NOMO-1 treated with DMSO at 0.1 percent for 48 hours (cell line): ENCODE results near the gene CYP24A1.
A peak's percentile ranks its signal among the peaks of the same experiment; 100 is the strongest.

Experiments
- DNase-seq: peaks from one replicate; lab custom pipeline; 2025; ENCODE audit not compliant: unreplicated experiment; lab: John Stamatoyannopoulos, UW

CYP24A1 gene

GRCh38 chr20:54115172-54115854 is 58.5 kb downstream of the CYP24A1 start:
- peak; percentile 73 for DNase-seq

GRCh38 chr20:54114109-54114508 is 59.7 kb downstream of the CYP24A1 start:
- no peak for DNase-seq

DNA sequence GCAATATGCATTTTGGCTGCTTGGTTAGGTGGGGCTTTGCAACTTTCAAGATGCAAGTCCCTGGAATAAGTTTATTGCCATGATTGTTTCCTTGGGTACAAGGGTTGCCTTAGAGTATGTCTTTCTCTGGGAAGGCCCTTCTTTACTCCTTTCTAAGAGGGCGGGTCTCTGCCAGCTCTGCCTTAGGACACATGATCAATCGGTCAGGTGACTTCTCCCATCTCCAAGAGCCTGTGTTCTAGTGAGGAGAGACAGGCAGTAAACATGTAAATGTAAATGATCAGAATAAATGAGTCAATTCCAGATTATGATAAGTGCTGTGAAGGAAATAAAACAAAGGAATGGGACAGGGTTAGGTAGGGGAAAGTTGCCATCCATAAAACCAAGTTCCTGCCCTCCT is 60.2 kb downstream of the CYP24A1 start:
- DNase-seq, result no peak

DNA sequence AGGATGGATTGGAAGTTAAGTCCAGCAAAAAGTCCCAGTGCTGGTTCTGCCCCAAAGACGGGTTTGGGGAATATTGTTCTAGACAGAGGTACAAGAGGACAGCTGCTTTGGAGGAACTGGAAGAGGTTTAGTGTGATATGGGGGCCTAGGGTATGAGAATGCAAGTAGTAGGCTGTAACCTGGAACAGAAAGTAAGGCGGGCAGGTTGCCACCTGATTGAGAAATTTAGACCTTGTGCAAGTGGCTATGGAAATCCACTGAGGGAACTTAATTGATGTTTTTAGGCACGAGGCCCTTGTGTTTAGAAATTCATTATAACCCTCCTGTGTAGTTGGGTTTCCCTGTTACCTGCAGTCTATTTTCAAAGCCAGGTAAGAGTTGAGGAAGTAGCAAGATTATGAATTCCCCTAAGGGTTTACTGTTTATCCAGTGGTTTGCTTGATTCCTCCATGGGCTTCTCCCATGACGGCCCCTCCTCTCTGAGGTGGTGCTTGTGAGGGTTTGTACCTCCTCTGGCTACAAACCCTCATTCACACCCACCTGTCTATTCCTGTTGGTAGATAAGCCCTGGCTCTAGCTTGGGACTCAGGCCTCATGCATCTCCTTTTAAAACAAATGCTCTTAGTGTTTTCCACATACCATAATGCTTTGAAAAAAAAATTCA is 61.4 kb downstream of the CYP24A1 start:
- no peak for DNase-seq

DNA sequence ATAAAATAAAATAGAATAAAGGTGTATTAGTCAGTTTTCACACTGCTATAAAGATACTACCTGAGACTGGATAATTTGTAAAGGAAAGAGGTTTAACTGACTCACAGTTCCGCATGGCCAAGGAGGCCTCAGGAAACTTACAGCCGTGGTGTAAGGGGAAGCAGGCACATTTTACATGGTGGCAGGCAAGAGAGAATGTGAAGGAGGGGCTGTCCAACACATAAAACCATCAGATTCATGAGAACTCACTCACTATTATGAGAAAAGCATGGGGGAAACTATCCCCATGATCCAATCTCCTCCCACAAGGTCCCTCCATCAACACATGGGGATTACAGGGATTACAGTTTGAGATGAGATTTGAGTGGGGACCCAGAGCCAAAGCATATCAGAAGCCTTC is 62.3 kb downstream of the CYP24A1 start:
- DNase-seq, result no peak

DNA sequence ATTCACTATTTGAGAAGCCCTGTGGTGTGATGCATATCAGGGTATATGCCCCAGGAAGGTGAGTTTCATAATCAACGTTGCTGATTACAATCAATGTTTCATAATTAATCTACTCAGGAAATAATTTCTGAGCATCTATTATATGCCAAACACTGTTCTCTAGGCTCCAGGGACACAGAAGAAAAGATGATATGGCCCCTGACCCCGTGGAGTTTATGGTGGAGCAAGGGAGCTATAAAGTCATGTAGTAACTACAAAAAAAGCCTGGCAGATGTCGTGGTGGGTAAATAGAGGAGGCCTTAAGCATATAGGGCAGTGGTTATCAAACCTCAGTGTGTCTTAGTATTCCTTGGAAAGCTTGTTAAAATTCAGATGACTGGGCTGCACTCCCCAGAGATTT is 63.3 kb downstream of the CYP24A1 start:
- no peak for DNase-seq

DNA sequence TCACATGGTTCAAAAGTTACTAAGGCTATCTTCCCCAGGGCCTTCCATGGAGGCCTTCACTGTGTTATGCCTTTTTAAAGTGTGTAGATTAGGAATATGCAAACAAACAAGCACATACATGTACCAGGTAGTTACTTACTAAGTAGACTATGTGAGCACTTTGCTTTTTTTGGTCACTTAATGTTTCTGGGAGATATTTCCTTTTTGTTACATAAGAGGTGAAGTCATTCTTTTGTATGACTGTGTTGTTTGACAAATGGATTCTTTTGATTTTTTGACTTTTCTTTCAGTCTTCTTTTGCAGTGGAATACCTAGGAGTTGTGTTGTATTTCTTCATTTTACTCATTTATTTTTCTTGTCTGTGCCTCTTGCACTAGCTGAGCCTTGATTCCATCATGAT is 63.7 kb downstream of the CYP24A1 start:
- DNase-seq, result no peak

DNA sequence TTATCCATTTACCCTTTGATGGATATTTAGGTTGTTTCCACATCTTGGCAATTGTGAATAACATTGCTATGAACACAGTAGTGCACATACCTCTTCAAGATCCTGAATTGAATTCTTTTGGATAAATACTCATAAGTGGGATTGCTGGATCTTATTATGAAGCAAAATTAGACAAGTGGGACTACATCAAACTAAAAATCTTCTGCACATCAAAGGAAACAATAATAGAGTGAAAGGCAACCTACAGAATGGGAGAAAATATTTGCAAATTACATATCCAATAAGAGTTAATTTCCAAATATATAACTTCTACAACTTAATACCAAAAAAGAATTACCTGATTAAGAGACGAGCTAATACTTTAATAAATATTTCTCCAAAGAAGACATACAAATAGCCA is 65.0 kb downstream of the CYP24A1 start:
- DNase-seq, result no peak

DNA sequence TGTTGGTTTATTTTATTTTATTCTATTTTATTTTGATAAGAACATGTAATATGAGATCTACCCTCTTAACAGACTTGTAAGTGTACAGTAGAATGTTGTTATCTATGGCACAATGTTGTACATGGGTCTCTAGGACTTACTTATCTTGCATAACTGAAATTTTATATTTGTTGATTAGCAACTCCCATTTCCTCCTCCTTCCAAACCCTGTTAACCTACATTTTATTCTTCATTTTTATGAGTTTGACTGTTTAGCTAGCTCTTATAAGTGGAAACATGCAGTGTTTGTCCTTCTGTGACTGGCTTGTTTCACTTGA is 65.5 kb downstream of the CYP24A1 start:
- DNase-seq, result no peak

DNA sequence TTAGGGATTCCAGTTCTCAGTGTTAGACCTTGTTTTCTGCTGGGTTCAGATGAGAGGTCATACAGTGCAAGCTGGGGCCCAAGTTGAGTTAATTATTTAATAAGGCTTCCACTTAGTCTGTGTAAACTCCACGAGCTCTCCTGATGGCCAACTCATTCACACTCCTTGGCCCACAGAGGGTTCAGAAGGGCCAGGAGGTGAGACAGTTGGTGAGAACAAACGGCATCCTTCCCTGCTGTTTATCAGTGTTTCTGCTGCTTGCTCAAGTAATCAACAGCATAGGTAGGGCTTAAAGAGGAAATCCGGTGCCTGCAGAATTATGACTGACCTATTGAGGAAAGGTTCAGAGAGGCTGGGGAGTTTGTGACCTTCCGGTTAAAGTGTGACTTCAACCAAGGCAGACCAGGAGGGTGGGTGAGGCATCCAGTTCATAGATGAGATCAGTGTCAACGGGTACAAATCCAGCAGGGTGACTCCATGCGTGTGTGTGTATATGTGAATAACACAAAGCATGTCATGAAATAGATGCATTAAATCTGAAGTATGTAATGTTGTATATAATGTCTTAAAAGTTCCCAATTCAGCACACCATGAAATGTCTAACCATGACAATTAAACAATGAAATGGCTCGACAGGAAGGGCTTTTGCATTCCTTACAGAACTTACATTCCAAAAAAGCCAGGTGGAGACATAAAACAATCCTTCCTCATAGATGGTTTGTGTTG is 66.0 kb downstream of the CYP24A1 start:
- no peak for DNase-seq

GRCh38 chr20:54107181-54107580 is 66.6 kb downstream of the CYP24A1 start:
- no peak for DNase-seq

DNA sequence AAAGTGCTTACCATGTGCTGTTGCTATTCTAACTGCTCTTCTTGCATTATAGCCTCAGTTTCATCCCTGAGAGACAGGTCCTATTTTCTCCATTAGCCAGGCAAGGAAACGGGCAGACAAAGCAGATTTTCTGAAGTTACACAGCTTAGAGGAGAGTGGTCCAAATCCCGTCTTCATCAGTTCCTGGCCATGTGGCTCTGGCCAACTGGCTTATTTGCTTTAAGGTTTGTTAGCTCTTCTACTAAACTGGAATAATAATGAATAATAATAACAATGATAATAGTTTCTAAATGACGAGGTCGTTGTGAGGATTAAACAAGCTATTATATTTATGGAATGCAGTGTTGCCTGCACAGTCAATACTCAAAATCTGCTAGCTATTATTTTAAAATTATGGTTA is 67.6 kb downstream of the CYP24A1 start:
- DNase-seq, result no peak

GRCh38 chr20:54105653-54106052 is 68.1 kb downstream of the CYP24A1 start:
- no peak for DNase-seq

DNA sequence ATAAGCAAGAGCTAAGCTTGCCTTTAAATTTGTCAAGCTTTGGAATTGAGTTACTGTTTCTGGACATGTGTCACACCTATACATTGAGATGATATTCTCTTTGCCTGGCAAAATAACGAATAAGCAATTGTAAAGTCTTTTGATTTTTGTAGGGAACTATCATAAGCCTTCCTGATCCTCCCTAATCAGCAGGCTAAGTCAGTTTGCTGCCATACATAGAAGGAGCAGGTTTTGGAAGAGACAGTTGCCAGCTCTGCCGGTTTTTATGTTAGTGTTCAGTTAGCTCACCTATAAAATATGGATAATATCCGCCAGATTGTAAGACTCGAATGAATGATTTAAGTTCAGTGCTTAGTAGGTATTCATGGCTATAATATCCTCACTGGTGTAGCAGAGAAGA is 69.0 kb downstream of the CYP24A1 start:
- DNase-seq, result no peak

DNA sequence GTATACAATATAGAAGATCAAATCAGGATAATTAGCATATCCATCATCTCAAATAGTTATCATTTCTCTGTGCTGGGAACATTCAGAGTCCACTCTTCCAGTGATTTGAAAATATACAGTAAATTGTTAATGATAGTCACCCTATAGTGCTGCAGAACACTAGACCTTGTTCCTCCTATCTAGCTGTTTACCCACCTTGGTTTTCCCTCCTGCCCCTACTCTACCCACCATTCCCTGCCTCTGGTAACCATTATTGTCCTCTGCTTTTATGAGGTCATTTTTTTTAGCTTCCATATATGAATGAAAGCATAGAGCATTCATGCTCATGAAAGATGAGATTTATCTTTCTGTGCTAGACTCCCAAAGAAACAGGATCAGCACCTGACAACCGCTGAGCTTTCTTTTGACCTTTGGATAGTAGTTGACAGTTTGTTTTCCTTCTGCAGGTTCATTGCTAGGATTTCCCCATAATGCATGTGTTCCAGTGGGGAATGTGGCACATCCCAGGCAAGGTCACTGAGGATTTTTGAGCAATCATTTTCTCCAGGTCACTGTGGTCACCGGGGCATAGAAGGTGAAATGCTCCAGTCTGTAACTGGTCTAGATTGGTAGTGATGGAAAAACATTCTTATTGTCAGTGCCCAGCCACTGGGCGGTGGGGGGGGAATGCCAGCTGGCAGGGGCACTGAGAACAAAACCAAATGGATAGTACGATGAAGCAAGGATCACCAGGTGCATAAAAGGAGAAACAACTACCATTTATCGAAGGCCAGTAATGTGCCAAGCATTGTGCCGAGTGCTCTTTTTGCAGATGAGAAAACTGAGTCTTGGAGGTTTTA is 69.8 kb downstream of the CYP24A1 start:
- DNase-seq, result no peak
